Dermis blood vessel endothelial cell (primary cell): ENCODE measurements around the gene CCDC117. TPM values are rescaled to one million over a fixed set of nuclear protein-coding genes. Genes with fewer than 3 reads are reported as not detected.
"Not testable (repeated sequence)": the region's sequence is repeated elsewhere in the genome, so short reads cannot be mapped to it uniquely, and the experiment has no call there.

Source experiments
- DNase-seq: peaks from one replicate; pipeline ENCODE4 v3.0.0; 2010
- total RNA-seq: library from RNA; depleted of rRNA; stranded (reverse); fragments of >200 nt; gene quantifications from 2 replicates; pipeline ENCODE4 v1.2.3, GENCODE V29; 2014

Gene CCDC117
- total RNA-seq, 1 donor from 2014 or later: 23.8 TPM

DNA sequence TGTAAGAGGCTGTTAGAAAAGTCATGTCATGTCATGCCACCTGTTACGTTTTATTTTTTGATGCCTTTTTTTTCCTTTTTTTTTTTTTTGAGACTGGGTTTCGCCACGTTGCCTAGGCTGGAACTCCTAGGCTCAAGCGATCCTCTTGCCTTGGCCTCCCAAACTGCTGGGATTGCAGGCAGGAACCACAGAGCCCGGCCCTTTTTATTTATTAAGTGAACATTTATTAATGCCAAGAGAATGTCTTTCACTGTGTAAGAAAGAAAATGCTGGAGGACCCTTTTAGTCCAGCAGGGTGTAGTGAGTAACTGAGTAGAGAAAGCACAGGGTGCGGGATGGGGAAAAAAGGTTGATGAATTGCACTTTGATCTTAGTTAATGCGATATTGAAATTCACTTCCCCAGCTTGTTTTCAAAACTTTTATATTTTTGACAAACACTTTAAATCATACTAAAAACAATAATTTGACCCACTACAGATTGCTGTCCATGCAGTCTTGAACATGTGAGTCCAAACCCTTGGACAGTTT, 30.2 kb downstream of the CCDC117 start:
- peak; percentile 16 for DNase-seq

DNA sequence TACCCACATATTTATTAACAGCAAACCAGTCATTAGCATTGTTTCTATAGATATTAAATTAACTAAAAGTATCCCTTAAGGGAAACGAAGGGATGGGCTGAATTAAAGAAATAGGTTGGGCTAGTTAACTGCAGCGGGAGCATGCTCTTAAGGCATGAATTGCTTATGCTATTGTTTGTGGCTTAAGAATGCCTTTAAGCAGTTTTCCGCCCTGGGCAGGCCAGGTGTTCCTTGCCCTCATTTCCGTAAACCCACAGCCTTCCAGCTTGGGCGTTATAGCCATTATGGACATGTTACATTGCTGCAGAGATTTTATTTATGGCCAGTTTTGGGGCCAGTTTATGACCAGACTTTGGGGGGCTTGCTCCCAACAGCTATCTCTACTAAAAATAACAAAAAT, 32.9 kb downstream of the CCDC117 start:
- DNase-seq: not testable (repeated sequence)

GRCh38 chr22:28808716-28809355, 36.3 kb downstream of the CCDC117 start:
- DNase-seq: no peak

- peak; percentile 87 for DNase-seq
Measured at GRCh38 chr22:28810821-28811491, 38.5 kb downstream of the CCDC117 start.

GRCh38 chr22:28812516-28812915, 40.0 kb downstream of the CCDC117 start:
- DNase-seq: no peak

DNA sequence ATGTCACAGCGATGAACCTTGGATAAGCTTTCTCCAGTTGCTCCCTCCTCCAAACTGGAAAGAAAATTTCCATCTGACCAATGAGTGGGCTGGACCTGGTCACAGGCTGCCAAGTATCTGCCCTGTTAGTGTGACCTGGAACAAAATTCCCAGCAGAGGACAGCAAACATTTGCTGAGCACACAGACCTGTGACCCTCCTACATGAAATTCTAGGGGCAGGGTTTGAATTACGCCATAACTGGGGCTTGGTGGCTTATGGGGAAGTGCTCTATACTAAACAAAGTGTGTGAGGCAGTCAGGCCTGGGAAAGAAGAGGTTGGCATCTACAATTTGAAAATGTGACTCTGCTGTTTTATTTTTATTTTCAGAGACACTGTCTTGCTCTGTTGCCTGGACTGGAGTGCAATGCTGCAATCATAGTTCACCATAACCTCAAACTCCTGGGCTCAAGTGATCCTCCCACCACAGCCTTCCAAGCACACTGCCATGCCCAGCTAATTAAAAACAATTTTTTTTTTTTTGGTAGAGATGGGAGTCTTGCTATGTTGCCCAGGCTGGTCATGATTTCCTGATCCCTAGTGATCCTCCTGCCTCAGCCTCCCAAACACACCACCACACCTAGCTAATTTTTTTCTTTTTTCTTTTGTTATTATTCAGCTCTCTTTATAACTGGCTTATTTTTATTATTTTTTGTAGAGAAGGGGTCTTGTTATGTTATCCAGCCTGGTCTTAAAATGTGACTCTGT, 41.5 kb downstream of the CCDC117 start:
- DNase-seq: no peak

DNA sequence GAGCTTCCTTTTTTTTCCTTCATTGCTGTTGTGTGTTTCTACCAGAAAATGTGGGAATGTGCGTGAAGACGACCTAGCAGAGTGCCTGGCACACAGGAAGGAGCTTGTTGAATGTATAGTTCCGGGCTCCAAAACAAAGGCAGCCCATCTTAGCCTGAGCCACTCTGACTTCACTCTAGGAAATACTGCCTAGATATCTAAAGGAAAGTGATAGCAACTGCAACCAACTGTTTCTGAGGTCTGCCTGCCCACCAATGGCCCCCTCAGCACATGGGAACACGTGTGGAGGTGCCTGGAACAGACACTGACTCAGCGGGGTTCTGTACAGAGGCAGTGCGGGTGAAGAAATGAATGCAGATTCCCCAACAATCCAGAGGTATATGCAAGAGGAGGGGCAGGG, 42.6 kb downstream of the CCDC117 start:
- peak; percentile 15 for DNase-seq

GRCh38 chr22:28815729-28816128, 43.2 kb downstream of the CCDC117 start:
- DNase-seq: no peak

DNA sequence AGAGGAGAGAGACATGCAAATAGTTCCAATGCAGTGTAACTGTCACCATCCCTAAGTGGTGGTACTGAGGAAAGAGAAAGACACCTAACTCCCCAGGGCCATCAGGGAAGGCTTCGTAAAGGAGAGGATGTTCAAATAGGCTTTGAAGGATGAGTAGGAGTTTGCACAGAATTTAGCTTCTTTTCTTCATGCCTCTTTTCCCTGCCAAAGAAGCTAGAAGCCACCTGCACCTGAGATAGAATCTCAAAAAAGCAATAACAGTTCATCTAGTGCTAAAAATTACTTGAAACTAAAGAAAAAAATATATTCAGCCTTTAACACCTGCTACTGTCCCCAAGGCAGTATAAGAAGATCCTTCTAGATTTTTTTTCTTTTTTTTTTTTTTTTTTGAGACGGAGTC, 44.6 kb downstream of the CCDC117 start:
- DNase-seq: no peak

DNA sequence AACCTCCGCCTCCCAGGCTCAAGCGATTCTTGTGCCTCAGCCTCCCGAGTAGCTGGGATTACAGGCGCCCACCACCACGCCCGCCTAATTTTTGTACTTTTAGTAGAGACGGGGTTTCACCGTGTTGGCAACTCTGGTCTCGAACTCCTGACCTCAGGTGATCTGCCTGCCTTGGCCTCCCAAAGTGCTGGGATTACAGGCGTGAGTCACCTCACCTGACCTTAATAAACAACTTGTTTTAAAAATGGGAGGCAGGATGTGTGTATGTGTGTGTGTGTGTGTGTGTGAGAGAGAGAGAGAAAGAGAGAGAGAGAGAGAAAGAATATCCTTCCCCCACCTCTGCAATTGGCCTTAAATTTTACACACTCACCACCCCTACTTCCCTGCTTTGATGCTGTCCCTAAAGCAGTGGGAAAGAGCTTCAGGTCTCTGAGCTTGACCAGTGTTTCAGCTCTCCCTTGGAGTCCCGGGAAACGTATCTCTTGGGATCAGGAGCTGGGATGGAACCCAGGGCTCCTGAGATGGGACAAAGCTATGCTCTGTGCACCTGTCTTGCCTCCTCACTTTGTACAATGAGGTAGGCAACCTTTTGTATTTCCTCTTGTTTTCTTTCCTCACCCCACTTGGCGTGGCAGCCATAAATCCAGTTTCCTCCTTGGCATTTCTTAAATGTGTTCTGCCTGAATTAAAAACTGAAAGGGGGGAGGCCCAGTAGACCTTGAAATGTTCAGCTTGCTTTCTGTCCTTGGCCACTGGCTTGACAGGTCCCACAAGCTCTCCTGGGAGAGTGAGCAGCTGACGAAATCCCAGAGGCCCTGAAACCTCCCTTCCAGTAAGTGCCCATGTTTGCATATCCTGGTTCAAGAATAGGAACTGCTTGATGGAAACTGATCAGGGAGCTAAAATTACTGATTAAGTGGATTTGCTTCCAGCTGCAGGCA, 45.7 kb downstream of the CCDC117 start:
- no peak for DNase-seq

- no peak for DNase-seq
Measured at GRCh38 chr22:28819253-28820096, 47.0 kb downstream of the CCDC117 start.

GRCh38 chr22:28820885-28821284, 48.4 kb downstream of the CCDC117 start:
- DNase-seq: no peak

DNA sequence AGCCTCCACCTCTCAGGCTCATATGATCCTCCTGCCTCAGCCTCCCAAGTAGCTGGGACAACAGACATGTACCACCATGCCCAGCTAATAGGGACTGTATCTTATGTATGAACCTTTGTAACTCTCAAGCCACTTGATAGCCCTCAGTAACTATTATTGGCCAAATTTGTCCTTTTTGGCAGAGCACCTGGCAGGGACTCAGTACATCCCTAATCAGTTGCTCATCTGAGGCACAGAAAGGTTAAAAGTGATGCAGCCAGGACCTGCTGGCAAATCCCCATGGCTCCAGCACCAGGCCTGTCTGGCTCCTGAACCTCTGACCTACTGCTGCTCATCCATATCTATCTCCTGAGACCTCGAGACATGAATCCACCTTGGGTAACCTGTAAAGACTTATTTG, 49.0 kb downstream of the CCDC117 start:
- DNase-seq: no peak

DNA sequence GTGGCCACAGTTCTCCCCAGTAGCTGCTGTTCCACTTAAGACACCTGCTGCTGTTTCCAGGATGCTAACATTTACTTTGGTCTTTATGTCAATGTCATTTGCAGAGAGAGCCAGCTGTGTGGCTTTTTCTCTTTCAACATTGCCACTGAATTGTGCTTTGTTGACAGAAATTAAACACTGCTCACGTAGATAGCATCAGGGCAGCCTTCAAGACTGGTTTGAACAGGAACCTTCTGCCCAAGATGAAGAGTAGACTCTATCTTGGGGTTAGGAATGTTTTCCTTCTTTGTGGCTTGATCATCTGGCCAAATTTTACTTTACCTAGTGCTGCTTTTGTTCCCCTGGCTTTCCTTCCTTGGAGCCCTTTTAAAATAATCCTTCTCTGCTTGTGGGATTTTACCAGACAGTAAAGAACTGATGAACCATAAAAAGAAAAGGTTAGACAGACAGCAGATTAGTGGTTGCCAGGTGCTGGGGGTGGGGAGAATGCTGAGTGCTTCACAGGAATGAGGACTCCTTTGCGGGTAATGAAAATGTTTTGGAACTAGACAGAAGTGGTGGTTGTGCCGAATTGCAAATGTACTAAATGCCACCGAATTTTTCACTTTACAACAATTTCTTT, 50.5 kb downstream of the CCDC117 start:
- DNase-seq: no peak

DNA sequence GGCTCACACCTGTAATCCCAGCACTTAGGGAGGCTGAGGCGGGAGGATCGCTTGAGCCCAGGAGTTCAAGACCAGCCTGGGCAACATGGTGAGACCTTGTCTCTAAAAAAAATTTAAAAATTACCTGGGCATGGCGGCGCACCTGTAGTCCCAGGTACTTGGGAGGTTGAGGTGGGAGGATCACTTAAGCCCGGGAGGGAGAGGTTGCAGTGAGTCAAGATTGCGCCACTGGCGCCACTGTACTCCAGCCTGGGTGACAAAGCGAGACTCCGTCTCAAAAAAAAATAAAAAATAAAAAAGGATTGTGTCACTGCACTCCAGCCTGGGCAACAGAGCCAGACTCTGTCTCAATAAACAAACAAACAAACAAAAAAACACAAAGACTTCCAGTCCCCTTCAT, 52.0 kb downstream of the CCDC117 start:
- DNase-seq: not testable (repeated sequence)

DNA sequence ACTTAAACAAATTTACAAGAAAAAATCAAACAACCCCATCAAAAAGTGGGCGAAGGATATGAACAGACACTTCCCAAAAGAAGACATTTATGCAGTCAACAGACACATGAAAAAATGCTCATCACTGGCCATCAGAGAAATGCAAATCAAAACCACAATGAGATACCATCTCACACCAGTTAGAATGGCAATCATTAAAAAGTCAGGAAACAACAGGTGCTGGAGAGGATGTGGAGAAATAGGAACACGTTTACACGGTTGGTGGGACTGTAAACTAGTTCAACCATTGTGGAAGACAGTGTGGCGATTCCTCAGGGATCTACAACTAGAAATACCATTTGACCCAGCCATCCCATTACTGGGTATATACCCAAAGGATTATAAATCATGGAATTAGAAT, 53.9 kb downstream of the CCDC117 start:
- not testable (repeated sequence) for DNase-seq

GRCh38 chr22:28826921-28827320, 54.4 kb downstream of the CCDC117 start:
- DNase-seq: no peak

DNA sequence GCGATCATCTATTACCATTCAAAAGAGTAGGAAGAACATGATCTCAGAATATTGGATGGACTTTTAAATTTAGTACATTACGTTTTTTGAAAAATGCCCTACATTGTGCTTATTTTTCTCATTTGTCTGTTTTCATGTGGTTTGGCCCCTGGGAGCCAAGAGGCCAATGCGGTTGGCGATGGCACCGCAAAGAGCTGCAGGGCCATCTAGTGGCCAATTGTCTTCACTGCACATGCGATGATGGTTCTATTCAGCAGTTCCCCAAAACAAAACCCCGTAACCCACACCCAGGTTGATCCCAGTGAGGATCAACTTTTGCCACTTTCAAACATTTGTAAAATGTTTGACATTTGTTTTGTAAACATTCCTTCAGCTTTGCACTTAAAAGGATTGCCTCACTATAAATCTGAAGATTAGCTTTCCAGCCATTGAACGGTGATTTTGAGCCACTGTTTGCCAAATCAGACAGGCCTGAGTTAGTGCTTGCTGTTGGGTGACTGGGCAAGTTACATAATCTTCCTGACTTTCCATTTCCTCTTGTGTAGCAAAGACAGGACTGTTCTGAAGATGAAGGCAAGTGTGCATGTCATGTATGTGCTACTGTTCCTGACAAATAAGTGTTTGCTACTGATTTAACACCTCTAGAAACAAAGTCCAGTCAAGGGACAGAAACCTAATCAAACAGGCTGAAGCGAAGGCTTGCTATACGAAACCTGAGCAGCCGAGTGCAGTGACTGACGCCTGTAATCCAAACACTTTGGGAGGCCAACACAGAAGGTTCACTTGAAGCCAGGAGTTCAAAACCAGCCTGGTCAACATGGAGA, 57.1 kb downstream of the CCDC117 start:
- DNase-seq: peak; percentile 86

DNA sequence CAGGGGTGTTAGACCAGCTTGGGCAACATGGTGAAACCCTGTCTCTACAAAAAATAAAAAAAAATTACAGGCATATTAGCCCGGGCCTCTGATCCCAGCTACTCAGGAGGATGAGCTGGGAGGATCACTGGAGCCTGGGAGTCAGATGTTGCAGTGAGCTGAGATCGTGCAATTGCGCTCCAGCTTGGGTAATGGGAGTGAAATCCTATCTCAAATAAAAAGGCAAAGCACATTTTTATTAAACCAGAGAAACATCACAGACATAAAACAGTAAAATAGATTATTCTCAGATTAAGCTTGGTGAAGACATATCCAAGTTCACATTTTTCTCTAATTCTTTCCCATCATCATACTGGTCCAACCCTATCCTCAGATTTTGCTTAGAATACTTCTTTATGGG, 57.9 kb downstream of the CCDC117 start:
- DNase-seq: no peak
